HCT116 (cell line): ENCODE data around the gene GSTO1. TPM values are rescaled to one million over a fixed set of nuclear protein-coding genes. Genes with fewer than 3 reads are reported as not detected.

Source experiments
- ATAC-seq: fragments of 200-7000 bp; cut with Tn5 transposase; 2 replicates; pipeline ENCODE4 v1.9.1; 2020; ENCODE audit warnings: mild to moderate bottlenecking, moderate library complexity
- BruUV-seq: library from RNA; stranded (reverse); fragments of 400-500 nt; replicated peaks from 2 replicates; lab custom pipeline; 2021; lab: Mats Ljungman, UMichigan
- CTCF ChIA-PET: fragments of 300-600 bp; sonication (Branson Sonifier 250); formaldehyde crosslinking; loops from one replicate; lab custom pipeline; 2021; ENCODE audit warnings: antibody characterized with exemption; lab: Charles Lee
- POLR2A ChIA-PET: fragments of 300-600, 350-600 bp; sonication (Branson Sonifier 250); formaldehyde crosslinking; loops from one replicate; lab custom pipeline; 2021; ENCODE audit warnings: antibody characterized with exemption; lab: Charles Lee
- RAD21 ChIA-PET, 2 experiments: fragments of 300-600 bp; sonication (Branson Sonifier 250); formaldehyde crosslinking; loops; one replicate each; lab custom pipeline; 2023; ENCODE audit warnings: low total read pairs in 2 of 2; ENCODE audit not compliant: uncharacterized antibody in 2 of 2, unreplicated experiment in 2 of 2, low non-redundant PET in 1 of 2; lab: Charles Lee
- DNase-seq: peaks from one replicate; pipeline ENCODE4 v3.0.0-alpha.2; 2010; ENCODE audit warnings: low read depth, low spot score
- H2AFZ ChIP-seq: fragments of 200-600 bp; shearing (Covaris generic), sonication (generic); 2 replicates; pipeline ENCODE4 v1.6.1; 2017; ENCODE audit warnings: low read depth, mixed run types, mixed read lengths, antibody characterized with exemption, low read length; ENCODE audit not compliant: poor library complexity, severe bottlenecking
- H3K27ac ChIP-seq: 2 replicates; pipeline ENCODE4 v1.5.1; 2012; ENCODE audit warnings: low read depth, low read length
- H3K27me3 ChIP-seq: fragments of 200-600 bp; sonication (generic); 2 replicates; pipeline ENCODE4 v1.6.1; 2016; ENCODE audit warnings: mixed run types, low read length, mixed read lengths; ENCODE audit not compliant: insufficient read depth
- H3K36me3 ChIP-seq, 2 experiments: fragments of 200-500 bp in 1 of 2; fragments of 200-600 bp in 1 of 2; sonication (Bioruptor generic) in 1 of 2; sonication (generic) in 1 of 2; 2 replicates each; pipeline versions ENCODE4 v1.5.1 to v1.6.1; 2014 to 2016; ENCODE audit warnings: low read length in 2 of 2, inconsistent platforms in 1 of 2, mixed read lengths in 1 of 2, mixed run types in 1 of 2; ENCODE audit not compliant: insufficient read depth in 2 of 2, control insufficient read depth in 1 of 2
- H3K4me1 ChIP-seq, 2 experiments: fragments of 200-600 bp in 1 of 2; sonication (generic) in 1 of 2; 2 replicates each; pipeline versions ENCODE4 v1.5.1 to v1.6.1; 2012 to 2017; ENCODE audit warnings: low read length in 2 of 2, inconsistent platforms in 1 of 2, mild to moderate bottlenecking in 1 of 2, mixed read lengths in 1 of 2, mixed run types in 1 of 2, moderate library complexity in 1 of 2; ENCODE audit not compliant: insufficient read depth in 2 of 2, control insufficient read depth in 1 of 2
- H3K4me2 ChIP-seq: fragments of 200-600 bp; sonication (generic); 2 replicates; pipeline ENCODE4 v1.6.1; 2017; ENCODE audit warnings: mixed run types, low read length, mixed read lengths
- H3K4me3 ChIP-seq, 2 experiments: fragments of 200-600 bp in 1 of 2; sonication (generic) in 1 of 2; replicated peaks in 1 of 2; 2 replicates each; pipeline ENCODE4 v1.5.1; 2011 to 2016; ENCODE audit warnings: low read length in 2 of 2, control low read depth in 1 of 2, low read depth in 1 of 2, mild to moderate bottlenecking in 1 of 2, mixed read lengths in 1 of 2, mixed run types in 1 of 2
- H3K79me2 ChIP-seq: fragments of 200-600 bp; sonication (generic); 2 replicates; pipeline ENCODE4 v1.6.1; 2017; ENCODE audit warnings: mild to moderate bottlenecking, mixed run types, low read length, moderate library complexity, mixed read lengths; ENCODE audit not compliant: insufficient read depth
- H3K9ac ChIP-seq: fragments of 200-600 bp; sonication (generic); 2 replicates; pipeline ENCODE4 v1.6.1; 2016; ENCODE audit warnings: low read length, mixed read lengths
- H3K9me2 ChIP-seq: fragments of 200-600 bp; sonication (generic), shearing (Covaris generic); 2 replicates; pipeline ENCODE4 v1.6.1; 2017; ENCODE audit warnings: mixed run types, mild to moderate bottlenecking, moderate library complexity; ENCODE audit not compliant: insufficient read depth
- H3K9me3 ChIP-seq, 2 experiments: fragments of 200-500 bp in 1 of 2; fragments of 200-600 bp in 1 of 2; sonication (Bioruptor generic) in 1 of 2; sonication (generic) in 1 of 2; 2 replicates each; pipeline ENCODE4 v1.6.1; 2014 to 2017; ENCODE audit warnings: low read length in 2 of 2, mixed read lengths in 2 of 2, inconsistent platforms in 1 of 2, low read depth in 1 of 2, mild to moderate bottlenecking in 1 of 2, mixed run types in 1 of 2, moderate library complexity in 1 of 2; ENCODE audit not compliant: control insufficient read depth in 1 of 2, insufficient read depth in 1 of 2
- H4K20me1 ChIP-seq: fragments of 200-600 bp; sonication (generic), shearing (Covaris generic); 2 replicates; pipeline ENCODE4 v1.6.1; 2017; ENCODE audit warnings: mixed run types, mild to moderate bottlenecking, moderate library complexity; ENCODE audit not compliant: insufficient read depth
- ATF3 ChIP-seq: IDR thresholded peaks from 2 replicates; pipeline ENCODE4 v1.6.1; 2012
- CBX3 ChIP-seq: IDR thresholded peaks from 2 replicates; pipeline ENCODE4 v1.6.1; 2012; ENCODE audit warnings: low read depth
- EGR1 ChIP-seq: IDR thresholded peaks from 2 replicates; pipeline ENCODE4 v1.6.1; 2012; ENCODE audit warnings: low read depth
- ELF1 ChIP-seq: IDR thresholded peaks from 2 replicates; pipeline ENCODE4 v1.6.1; 2012; ENCODE audit warnings: low read depth, borderline replicate concordance
- POLR2A ChIP-seq: IDR thresholded peaks from 2 replicates; pipeline ENCODE4 v1.7.0; 2011; ENCODE audit warnings: borderline replicate concordance; ENCODE audit not compliant: insufficient read depth, insufficient read length; ENCODE audit errors: extremely low read depth
- RAD21 ChIP-seq: IDR thresholded peaks from 2 replicates; pipeline ENCODE4 v1.6.1; 2012; ENCODE audit warnings: low read depth, mild to moderate bottlenecking
- REST ChIP-seq: IDR thresholded peaks from 2 replicates; pipeline ENCODE4 v1.6.1; 2012; ENCODE audit warnings: low read depth
- ZFX ChIP-seq: fragments of 450-650 bp; IDR thresholded peaks from 2 replicates; pipeline ENCODE4 v1.6.1; 2017
- ZNF274 ChIP-seq: fragments of 200-500 bp; sonication (Bioruptor generic); IDR thresholded peaks from 2 replicates; pipeline ENCODE4 v1.6.1; 2014; ENCODE audit warnings: mild to moderate bottlenecking, low read depth, low read length, inconsistent platforms
- intact Hi-C: fragments of 100-400 bp; cut with micrococcal nuclease; formaldehyde crosslinking; loops from 2 replicates; pipeline ENCODE4 v1.10.0; 2022
- total RNA-seq: library from RNA; stranded (reverse); gene quantifications from one replicate; pipeline ENCODE4 v1.2.1, GENCODE V29; 2021; ENCODE audit not compliant: unreplicated experiment

Gene GSTO1
- total RNA-seq, 1 experiment from 2014 or later, result 179 TPM

GRCh38 chr10:104286939-104287338 is 32.2 kb downstream of the GSTO1 start:
- no peaks in the 10 kb centered on the region for H3K9me3 ChIP-seq
- H3K79me2 ChIP-seq, result peaks cover 66% of the 10 kb centered on the region
- CTCF ChIA-PET, result interaction anchor here (1.1 to 5.0 kb wide), 2 partner anchors 12 to 67 kb away, joined by 3 to 48 read pairs; partner anchors contain the start of gene CFAP58
- TF ChIP-seq EGR1 (no peak), ZFX (no peak), REST (no peak), ATF3 (no peak), ZNF274 (no peak), POLR2A (no peak), ELF1 (no peak), CBX3 (no peak), RAD21 (no peak)
- TF ChIP-seq, all 23 proteins: peak for 0
- H3K27ac ChIP-seq, result no peak overlapping the region
- DNase-seq (no peak), ATAC-seq (no peak)
- H3K9me2 ChIP-seq, result no peaks in the 10 kb centered on the region
- RAD21 ChIA-PET, result no interaction called here
- H3K4me1 ChIP-seq, result peaks cover 3 to 5% of the 10 kb centered on the region in 2 experiments; a peak in 3 of 4 replicates
- H3K4me2 ChIP-seq, result no peak overlapping the region
- no peak overlapping the region for H2AFZ ChIP-seq
- no peaks in the 10 kb centered on the region for H3K27me3 ChIP-seq
- peaks cover 13% of the 10 kb centered on the region; the same call in 1 of the 2 replicates for H4K20me1 ChIP-seq
- H3K4me3 ChIP-seq, result no peak overlapping the region
- intact Hi-C loops, result no loop called here
- H3K9ac ChIP-seq, result no peak overlapping the region
- POLR2A ChIA-PET, result no interaction called here
- H3K36me3 ChIP-seq, result peaks cover 15 to 27% of the 10 kb centered on the region in 2 experiments
- no TSS peak for BruUV-seq
